ENCODE measurements around the gene MUS81. TPM values are rescaled to one million over a fixed set of nuclear protein-coding genes. Genes with fewer than 3 reads are reported as not detected.

Gene MUS81
- total and polyA plus RNA-seq, 2 of the 13 experiments (the other 11 are each of a cell fraction or from before 2014, with no cell fraction given): 25.6 to 30.2 TPM

DNA sequence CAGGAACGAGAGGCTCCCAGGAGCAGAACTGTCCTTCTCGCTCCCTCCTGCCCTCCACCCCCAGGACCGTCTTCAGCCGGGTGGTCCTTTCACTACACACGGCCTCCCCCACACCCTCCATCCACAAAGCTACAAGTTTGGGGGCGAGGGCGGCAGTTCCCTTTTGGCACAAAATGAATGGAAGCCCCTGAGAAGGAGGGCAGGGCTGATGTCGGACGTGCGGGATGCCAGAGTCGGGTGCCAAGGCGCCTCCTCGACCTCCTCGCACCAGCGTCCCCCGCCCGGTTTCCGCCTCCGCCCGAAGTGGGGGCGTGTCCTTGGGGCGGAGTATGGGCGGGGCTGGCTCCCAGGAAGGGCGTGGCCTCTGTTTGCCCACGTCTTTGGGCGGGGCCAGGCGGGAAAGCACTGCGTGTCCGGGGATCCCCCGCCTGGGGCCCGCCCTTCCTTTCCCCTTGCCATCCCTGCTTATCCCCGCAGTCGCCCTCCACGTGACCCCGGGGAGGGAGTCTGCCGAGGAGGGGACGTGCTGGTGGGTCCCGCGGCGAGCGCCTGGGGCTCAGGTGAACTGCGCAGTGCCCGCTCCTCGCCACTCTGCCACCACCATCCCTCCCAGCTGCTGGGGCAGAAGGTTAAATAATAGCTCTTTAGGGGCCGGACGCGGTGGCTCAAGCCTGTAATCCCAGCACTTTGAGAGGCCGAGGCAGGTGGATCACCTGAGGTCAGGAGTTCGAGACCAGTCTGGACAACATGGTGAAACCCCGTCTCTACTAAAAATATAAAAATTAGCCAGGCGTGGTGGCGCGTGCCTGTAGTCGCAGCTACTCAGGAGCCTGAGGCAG is 13.3 kb downstream of the MUS81 start (continued):
- TF ChIP-seq, protein P1, sequence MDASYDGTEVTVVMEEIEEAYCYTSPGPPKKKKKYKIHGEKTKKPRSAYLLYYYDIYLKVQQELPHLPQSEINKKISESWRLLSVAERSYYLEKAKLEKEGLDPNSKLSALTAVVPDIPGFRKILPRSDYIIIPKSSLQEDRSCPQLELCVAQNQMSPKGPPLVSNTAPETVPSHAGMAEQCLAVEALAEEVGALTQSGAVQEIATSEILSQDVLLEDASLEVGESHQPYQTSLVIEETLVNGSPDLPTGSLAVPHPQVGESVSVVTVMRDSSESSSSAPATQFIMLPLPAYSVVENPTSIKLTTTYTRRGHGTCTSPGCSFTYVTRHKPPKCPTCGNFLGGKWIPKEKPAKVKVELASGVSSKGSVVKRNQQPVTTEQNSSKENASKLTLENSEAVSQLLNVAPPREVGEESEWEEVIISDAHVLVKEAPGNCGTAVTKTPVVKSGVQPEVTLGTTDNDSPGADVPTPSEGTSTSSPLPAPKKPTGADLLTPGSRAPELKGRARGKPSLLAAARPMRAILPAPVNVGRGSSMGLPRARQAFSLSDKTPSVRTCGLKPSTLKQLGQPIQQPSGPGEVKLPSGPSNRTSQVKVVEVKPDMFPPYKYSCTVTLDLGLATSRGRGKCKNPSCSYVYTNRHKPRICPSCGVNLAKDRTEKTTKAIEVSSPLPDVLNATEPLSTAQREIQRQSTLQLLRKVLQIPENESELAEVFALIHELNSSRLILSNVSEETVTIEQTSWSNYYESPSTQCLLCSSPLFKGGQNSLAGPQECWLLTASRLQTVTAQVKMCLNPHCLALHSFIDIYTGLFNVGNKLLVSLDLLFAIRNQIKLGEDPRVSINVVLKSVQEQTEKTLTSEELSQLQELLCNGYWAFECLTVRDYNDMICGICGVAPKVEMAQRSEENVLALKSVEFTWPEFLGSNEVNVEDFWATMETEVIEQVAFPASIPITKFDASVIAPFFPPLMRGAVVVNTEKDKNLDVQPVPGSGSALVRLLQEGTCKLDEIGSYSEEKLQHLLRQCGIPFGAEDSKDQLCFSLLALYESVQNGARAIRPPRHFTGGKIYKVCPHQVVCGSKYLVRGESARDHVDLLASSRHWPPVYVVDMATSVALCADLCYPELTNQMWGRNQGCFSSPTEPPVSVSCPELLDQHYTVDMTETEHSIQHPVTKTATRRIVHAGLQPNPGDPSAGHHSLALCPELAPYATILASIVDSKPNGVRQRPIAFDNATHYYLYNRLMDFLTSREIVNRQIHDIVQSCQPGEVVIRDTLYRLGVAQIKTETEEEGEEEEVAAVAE (CRISPR knock-in tag; IDR thresholded peaks at IDR 0.05; ENCODE audit: borderline replicate concordance): peak; percentile 16; the same call in 1 of the 2 replicates
- TF ChIP-seq ZNF850 (CRISPR knock-in tag; conservative IDR thresholded peaks at IDR 0.05) (peak; percentile 94), ZNF256 (CRISPR knock-in tag; conservative IDR thresholded peaks at IDR 0.05) (no peak), GTF2F1 (IDR thresholded peaks at IDR 0.05; ENCODE audit: low read length) (no peak), KLF11 (CRISPR knock-in tag; IDR thresholded peaks at IDR 0.05) (0 out of 2 replicates have a peak, but pooled peaks have one; percentile 28), ZBTB42 (CRISPR knock-in tag; IDR thresholded peaks at IDR 0.05) (no peak), DMAP1 (CRISPR knock-in tag; IDR thresholded peaks at IDR 0.05) (0 out of 2 replicates have a peak, but pooled peaks have one; percentile 27), SP5 (CRISPR knock-in tag; IDR thresholded peaks at IDR 0.05; ENCODE audit: borderline replicate concordance, low read depth) (peak; percentile 85), KLF12 (CRISPR knock-in tag; IDR thresholded peaks at IDR 0.05; ENCODE audit: borderline replicate concordance) (peak; percentile 88; the same call in 1 of the 2 replicates), KDM2A (CRISPR knock-in tag; IDR thresholded peaks at IDR 0.05; ENCODE audit: borderline replicate concordance, low read depth) (peak; percentile 87), MEIS1 (CRISPR knock-in tag; IDR thresholded peaks at IDR 0.05; ENCODE audit: borderline replicate concordance) (no peak), ZNF781 (CRISPR knock-in tag; IDR thresholded peaks at IDR 0.05; ENCODE audit: borderline replicate concordance, not compliant biosample characterization) (no peak), ZNF564 (CRISPR knock-in tag; IDR thresholded peaks at IDR 0.05) (no peak), SNAI1 (CRISPR knock-in tag; IDR thresholded peaks at IDR 0.05; ENCODE audit: borderline replicate concordance) (0 out of 2 replicates have a peak, but pooled peaks have one; percentile 52), MXD4 (CRISPR knock-in tag; IDR thresholded peaks at IDR 0.05) (0 out of 2 replicates have a peak, but pooled peaks have one; percentile 58), ZNF775 (CRISPR knock-in tag; IDR thresholded peaks at IDR 0.05; ENCODE audit: borderline replicate concordance) (no peak)
- TF ChIP-seq, protein P2, sequence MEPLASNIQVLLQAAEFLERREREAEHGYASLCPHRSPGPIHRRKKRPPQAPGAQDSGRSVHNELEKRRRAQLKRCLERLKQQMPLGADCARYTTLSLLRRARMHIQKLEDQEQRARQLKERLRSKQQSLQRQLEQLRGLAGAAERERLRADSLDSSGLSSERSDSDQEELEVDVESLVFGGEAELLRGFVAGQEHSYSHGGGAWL (CRISPR knock-in tag; IDR thresholded peaks at IDR 0.05): peak; percentile 57; the same call in 1 of the 2 replicates
- TF ChIP-seq, protein P3, sequence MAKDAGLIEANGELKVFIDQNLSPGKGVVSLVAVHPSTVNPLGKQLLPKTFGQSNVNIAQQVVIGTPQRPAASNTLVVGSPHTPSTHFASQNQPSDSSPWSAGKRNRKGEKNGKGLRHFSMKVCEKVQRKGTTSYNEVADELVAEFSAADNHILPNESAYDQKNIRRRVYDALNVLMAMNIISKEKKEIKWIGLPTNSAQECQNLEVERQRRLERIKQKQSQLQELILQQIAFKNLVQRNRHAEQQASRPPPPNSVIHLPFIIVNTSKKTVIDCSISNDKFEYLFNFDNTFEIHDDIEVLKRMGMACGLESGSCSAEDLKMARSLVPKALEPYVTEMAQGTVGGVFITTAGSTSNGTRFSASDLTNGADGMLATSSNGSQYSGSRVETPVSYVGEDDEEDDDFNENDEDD (CRISPR knock-in tag; IDR thresholded peaks at IDR 0.05; ENCODE audit: borderline replicate concordance): peak; percentile 21; the same call in 1 of the 2 replicates
- TF ChIP-seq, protein P4, sequence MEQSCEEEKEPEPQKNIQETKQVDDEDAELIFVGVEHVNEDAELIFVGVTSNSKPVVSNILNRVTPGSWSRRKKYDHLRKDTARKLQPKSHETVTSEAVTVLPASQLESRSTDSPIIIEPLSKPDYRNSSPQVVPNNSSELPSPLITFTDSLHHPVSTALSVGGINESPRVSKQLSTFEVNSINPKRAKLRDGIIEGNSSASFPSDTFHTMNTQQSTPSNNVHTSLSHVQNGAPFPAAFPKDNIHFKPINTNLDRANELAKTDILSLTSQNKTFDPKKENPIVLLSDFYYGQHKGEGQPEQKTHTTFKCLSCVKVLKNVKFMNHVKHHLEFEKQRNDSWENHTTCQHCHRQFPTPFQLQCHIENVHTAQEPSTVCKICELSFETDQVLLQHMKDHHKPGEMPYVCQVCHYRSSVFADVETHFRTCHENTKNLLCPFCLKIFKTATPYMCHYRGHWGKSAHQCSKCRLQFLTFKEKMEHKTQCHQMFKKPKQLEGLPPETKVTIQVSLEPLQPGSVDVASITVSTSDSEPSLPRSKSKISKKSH (CRISPR knock-in tag; IDR thresholded peaks at IDR 0.05; ENCODE audit: borderline replicate concordance): peak; percentile 87
- TF ChIP-seq, protein P5, sequence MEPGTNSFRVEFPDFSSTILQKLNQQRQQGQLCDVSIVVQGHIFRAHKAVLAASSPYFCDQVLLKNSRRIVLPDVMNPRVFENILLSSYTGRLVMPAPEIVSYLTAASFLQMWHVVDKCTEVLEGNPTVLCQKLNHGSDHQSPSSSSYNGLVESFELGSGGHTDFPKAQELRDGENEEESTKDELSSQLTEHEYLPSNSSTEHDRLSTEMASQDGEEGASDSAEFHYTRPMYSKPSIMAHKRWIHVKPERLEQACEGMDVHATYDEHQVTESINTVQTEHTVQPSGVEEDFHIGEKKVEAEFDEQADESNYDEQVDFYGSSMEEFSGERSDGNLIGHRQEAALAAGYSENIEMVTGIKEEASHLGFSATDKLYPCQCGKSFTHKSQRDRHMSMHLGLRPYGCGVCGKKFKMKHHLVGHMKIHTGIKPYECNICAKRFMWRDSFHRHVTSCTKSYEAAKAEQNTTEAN (CRISPR knock-in tag; conservative IDR thresholded peaks at IDR 0.05): no peak

Data from HepG2 (cell line).